GM12875 (cell line): ENCODE measurements around the gene C10orf67.

Experiments used
- H3K4me3 ChIP-seq: one replicate; pipeline ENCODE4 v1.5.1; 2011; ENCODE audit warnings: low read depth, low read length, control low read depth
- TF ChIP-seq, protein P1 (sequence below): IDR thresholded peaks from 2 replicates; pipeline ENCODE4 v1.5.1; 2011; ENCODE audit warnings: low read depth, mild to moderate bottlenecking, control low read depth, inconsistent platforms, low read length, moderate library complexity, borderline replicate concordance; ENCODE audit not compliant: insufficient read depth

The C10orf67 gene

GRCh38 chr10:23291551-23292334 is 52.9 kb downstream of the C10orf67 start:
- TF ChIP-seq, protein P1, sequence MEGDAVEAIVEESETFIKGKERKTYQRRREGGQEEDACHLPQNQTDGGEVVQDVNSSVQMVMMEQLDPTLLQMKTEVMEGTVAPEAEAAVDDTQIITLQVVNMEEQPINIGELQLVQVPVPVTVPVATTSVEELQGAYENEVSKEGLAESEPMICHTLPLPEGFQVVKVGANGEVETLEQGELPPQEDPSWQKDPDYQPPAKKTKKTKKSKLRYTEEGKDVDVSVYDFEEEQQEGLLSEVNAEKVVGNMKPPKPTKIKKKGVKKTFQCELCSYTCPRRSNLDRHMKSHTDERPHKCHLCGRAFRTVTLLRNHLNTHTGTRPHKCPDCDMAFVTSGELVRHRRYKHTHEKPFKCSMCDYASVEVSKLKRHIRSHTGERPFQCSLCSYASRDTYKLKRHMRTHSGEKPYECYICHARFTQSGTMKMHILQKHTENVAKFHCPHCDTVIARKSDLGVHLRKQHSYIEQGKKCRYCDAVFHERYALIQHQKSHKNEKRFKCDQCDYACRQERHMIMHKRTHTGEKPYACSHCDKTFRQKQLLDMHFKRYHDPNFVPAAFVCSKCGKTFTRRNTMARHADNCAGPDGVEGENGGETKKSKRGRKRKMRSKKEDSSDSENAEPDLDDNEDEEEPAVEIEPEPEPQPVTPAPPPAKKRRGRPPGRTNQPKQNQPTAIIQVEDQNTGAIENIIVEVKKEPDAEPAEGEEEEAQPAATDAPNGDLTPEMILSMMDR = no peak
- no peak overlapping the region for H3K4me3 ChIP-seq

- no peak overlapping the region for H3K4me3 ChIP-seq
- TF ChIP-seq, protein P1 = no peak
Measured at GRCh38 chr10:23284674-23285335, 59.8 kb downstream of the C10orf67 start.

GRCh38 chr10:23284155-23284554 is 60.4 kb downstream of the C10orf67 start:
- TF ChIP-seq, protein P1 = no peak
- H3K4me3 ChIP-seq = no peak overlapping the region

DNA sequence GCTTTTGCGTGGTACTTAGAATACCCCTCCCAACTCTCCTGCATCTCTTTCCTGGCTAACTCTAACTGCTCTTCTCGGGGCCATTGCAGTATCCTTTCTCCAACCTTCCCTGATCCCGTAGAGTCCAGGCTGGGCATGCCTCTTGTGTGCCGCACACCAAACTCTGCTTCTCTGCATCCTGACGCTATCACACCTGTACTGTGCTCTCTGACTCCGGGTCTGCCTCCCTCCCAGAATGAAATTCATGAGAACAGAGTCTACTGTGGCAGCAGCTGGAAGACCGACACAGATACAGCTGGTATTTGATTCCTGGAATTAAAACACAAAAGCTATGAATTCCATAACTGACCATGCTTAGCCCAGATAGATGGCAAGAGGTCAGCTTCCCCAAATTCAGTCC is 60.9 kb downstream of the C10orf67 start:
- TF ChIP-seq, protein P1 = no peak
- no peak overlapping the region for H3K4me3 ChIP-seq

DNA sequence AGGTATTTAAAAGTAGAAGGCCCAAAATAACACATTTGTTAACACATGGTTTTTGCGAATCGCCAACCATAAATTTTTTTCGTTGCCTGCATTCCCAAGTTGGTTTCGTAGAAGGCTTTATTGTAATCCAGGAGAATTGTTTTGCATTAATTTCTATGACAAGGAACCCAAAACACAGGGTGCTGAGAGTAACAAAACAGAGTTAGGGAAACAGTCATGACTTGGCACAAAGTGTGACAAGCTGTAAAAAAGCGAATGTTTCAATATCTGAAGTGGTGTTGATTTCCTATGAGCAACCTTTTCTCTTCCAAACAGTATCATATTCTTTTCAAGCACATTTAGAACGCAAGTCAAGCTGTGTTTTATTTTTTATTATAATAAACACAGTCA is 63.6 kb downstream of the C10orf67 start:
- TF ChIP-seq, protein P1 = no peak

GRCh38 chr10:23280419-23281043 is 64.1 kb downstream of the C10orf67 start:
- TF ChIP-seq, protein P1 = no peak
- no peak overlapping the region for H3K4me3 ChIP-seq

More for the DNA sequence above, 63.6 kb downstream of the C10orf67 start:
- H3K4me3 ChIP-seq = no peak overlapping the region
